MG63 (cell line): ENCODE results near the gene RUSC1. TPM values are rescaled to one million over a fixed set of nuclear protein-coding genes. Genes with fewer than 3 reads are reported as not detected.

Experiments
- DNase-seq: peaks from one replicate; pipeline ENCODE4 v3.0.0-alpha.2; 2020
- H3K27me3 ChIP-seq: fragments of 250-450 bp; sonication (Bioruptor Pico); 2 replicates; pipeline ENCODE4 v1.5.1; 2020; ENCODE audit warnings: mild to moderate bottlenecking, moderate library complexity
- H3K36me3 ChIP-seq: fragments of 250-450 bp; sonication (Bioruptor Pico); 2 replicates; pipeline ENCODE4 v1.5.1; 2020; ENCODE audit warnings: mild to moderate bottlenecking, moderate library complexity
- H3K4me3 ChIP-seq: fragments of 250-450 bp; sonication (Bioruptor Pico); 2 replicates; pipeline ENCODE4 v1.5.1; 2020; ENCODE audit warnings: mild to moderate bottlenecking, moderate library complexity
- H3K9me3 ChIP-seq: fragments of 250-450 bp; sonication (Bioruptor Pico); 2 replicates; pipeline ENCODE4 v1.5.1; 2020; ENCODE audit warnings: mild to moderate bottlenecking, moderate library complexity
- total RNA-seq: library from RNA; depleted of rRNA; stranded (reverse); fragments of >200 nt; shearing (Covaris generic); gene quantifications from 2 replicates; pipeline ENCODE4 v1.2.3, GENCODE V29; 2014; ENCODE audit warnings: low replicate concordance

Gene RUSC1
- total RNA-seq, 1 experiment from 2014 or later: 27.0 TPM

GRCh38 chr1:155293086-155293749 lies 27.5 kb upstream of the RUSC1 start:
- H3K36me3 ChIP-seq: no peaks in the 10 kb centered on the region
- no peak for DNase-seq
- no peaks in the 10 kb centered on the region; the same call in 1 of the 2 replicates for H3K27me3 ChIP-seq
- no peak overlapping the region for H3K4me3 ChIP-seq
- H3K9me3 ChIP-seq: no peaks in the 10 kb centered on the region

GRCh38 chr1:155294520-155295182 lies 26.0 kb upstream of the RUSC1 start:
- DNase-seq: no peak
- no peaks in the 10 kb centered on the region for H3K36me3 ChIP-seq
- H3K9me3 ChIP-seq: no peaks in the 10 kb centered on the region
- no peaks in the 10 kb centered on the region; the same call in 1 of the 2 replicates for H3K27me3 ChIP-seq
- H3K4me3 ChIP-seq: no peak overlapping the region

- no peaks in the 10 kb centered on the region for H3K9me3 ChIP-seq
- no peak overlapping the region for H3K4me3 ChIP-seq
- H3K27me3 ChIP-seq: no peaks in the 10 kb centered on the region; the same call in 1 of the 2 replicates
- no peak for DNase-seq
- no peaks in the 10 kb centered on the region for H3K36me3 ChIP-seq
These were observed 25.3 kb upstream of the RUSC1 start for GRCh38 chr1:155295183-155295941.

- DNase-seq: no peak
- no peaks in the 10 kb centered on the region; the same call in 1 of the 2 replicates for H3K27me3 ChIP-seq
- H3K36me3 ChIP-seq: no peaks in the 10 kb centered on the region
- H3K9me3 ChIP-seq: no peaks in the 10 kb centered on the region
- H3K4me3 ChIP-seq: no peak overlapping the region
These were observed 24.8 kb upstream of the RUSC1 start for GRCh38 chr1:155295942-155296267.

GRCh38 chr1:155296661-155297060 lies 24.0 kb upstream of the RUSC1 start:
- Histone ChIP-seq H3K4me3 (no peak overlapping the region), H3K36me3 (no peaks in the 10 kb centered on the region), H3K9me3 (no peaks in the 10 kb centered on the region), H3K27me3 (no peaks in the 10 kb centered on the region; the same call in 1 of the 2 replicates)
- DNase-seq: no peak

DNA sequence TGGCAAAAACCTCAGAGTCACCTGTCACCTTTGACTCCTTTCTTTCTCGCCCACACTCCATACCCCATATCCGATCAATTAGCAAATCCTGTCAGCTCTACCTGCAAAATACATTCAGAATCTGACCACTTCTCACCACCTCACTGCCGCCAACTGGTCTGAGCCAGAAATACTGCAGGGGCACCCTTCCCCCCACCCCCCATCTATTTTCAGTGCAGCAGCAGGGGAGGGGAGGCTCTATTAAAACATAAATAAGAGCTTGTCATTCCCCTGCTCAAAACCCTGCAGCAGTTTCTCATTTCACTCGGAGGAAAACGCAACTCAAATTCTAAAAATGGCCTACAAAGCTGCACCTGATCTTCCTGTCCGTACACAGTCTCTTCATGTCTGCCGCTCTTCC lies 23.3 kb upstream of the RUSC1 start:
- Histone ChIP-seq H3K36me3 (no peaks in the 10 kb centered on the region), H3K9me3 (no peaks in the 10 kb centered on the region), H3K27me3 (no peaks in the 10 kb centered on the region; the same call in 1 of the 2 replicates), H3K4me3 (no peak overlapping the region)
- DNase-seq: no peak

DNA sequence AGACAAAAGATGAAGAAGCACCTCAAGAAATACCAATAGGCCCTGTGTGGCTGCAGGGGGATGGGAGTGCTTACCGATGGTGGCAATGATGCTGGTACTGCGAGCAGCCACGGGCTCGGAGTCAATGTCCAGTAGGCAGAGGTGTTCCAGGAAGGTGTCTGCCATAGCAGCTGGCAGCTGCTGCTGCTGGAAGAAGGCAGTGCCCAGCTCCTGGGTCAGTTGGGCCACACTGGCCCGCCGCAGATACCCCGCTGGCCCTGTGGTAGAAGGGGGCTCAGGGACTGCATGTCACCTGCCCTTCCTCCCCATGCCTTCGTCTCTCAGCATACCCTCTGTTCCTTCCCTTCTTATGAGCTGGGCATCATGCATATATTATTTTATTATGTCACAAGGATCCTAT lies 20.7 kb upstream of the RUSC1 start:
- no peaks in the 10 kb centered on the region; the same call in 1 of the 2 replicates for H3K27me3 ChIP-seq
- no peaks in the 10 kb centered on the region for H3K36me3 ChIP-seq
- H3K4me3 ChIP-seq: no peak overlapping the region
- DNase-seq: no peak
- no peaks in the 10 kb centered on the region for H3K9me3 ChIP-seq

DNA sequence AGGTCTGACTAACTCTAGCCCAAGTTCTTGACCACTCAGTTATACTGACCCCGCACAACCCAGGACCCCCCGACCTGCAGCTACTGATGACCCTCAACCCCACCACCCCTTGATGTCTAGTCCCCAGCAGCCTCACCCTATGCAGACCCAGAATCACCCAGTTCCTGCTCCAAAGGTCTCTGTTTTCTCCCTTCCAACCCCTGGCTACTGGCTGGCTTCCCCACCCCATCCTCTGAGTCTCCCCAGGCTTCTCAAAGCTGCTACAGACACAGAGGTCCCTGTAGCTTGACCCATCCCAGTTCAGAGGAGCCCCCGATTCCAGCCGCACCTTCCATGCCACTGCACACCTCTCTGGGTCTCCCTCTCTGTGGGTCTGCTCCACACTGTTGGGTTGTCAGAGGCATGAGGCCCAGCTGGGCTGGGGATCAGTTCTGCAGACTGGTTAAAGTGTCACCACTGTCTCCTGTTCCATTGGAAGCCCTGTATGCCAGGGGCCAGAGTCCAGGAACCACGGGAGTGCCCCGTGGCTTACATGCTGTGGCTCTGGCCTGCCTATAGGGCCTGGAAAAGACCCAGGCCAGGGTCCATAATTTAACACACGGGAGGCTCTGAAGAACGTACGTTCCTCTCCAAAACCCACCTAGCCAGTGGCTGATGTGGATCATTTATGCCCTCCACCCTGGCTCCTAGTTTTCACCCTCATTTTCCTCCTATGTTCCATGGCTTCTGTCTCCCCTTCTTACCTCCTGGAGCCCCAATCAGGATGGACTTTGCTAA lies 20.0 kb upstream of the RUSC1 start:
- Histone ChIP-seq H3K9me3 (no peaks in the 10 kb centered on the region), H3K36me3 (no peaks in the 10 kb centered on the region), H3K27me3 (no peaks in the 10 kb centered on the region; the same call in 1 of the 2 replicates), H3K4me3 (no peak overlapping the region)
- DNase-seq: no peak

DNA sequence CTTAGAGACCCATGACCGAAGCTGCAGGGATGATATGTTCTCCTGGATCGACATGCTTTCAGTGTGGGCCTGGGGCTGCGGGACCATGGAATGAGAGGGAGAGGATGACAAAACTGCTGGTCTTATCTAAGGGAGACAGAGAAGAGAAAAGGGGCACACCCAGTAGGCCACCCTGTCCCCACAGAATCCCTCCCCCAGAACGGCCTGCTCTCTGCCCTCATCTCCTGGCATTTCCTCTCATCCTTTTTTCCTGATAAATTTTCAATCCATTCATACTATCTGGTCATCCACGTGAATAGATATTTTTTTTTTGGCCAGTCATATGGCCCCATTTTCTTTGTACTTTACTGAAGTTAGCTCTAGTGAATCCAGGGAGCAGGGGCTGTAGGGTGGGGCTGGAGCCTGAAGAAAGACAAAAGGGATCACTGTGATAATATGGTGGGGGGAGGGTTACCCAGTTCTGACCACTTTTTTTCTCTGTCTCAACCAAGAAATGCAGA lies 19.3 kb upstream of the RUSC1 start, which contains the start of gene PKLR:
Gene PKLR (minus strand): TSS at position 97 of the 500 bp plus-strand sequence. CDS start 43 bp downstream, at position 54.
- DNase-seq: no peak

DNA sequence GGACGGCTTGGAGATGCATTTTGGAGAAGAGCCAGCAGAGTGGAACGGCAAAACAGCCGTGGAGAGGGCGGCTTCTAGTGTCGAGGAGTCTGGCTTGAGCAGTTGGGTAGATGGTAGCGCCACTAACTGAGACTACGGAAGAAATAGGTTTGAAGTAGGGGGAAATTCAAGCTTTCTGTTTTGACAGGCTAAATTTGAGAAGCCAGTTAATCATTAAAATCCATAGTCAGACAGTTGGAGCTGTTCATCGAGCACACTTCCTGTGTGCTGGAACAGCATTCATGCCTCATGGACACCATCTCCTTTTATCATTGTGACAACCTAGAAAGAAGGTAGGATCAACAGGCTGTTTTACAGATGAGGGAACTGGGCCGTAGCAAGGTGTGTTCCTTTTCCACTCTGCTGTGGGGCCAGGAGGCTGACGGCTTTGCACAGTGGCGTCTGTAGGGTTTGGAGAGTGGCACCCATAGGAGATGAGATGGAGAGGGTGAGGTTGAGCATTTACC lies 16.1 kb upstream of the RUSC1 start:
- no peaks in the 10 kb centered on the region for H3K9me3 ChIP-seq
- H3K27me3 ChIP-seq: no peaks in the 10 kb centered on the region
- no peak for DNase-seq
- H3K36me3 ChIP-seq: no peaks in the 10 kb centered on the region; the same call in 1 of the 2 replicates
- no peak overlapping the region for H3K4me3 ChIP-seq

More for the DNA sequence above, 19.3 kb upstream of the RUSC1 start, which contains the start of gene PKLR:
- Histone ChIP-seq H3K36me3 (no peaks in the 10 kb centered on the region), H3K4me3 (no peak within 1 kb of the TSS), H3K27me3 (no peaks in the 10 kb centered on the region; the same call in 1 of the 2 replicates), H3K9me3 (no peaks in the 10 kb centered on the region)

- Histone ChIP-seq H3K9me3 (no peaks in the 10 kb centered on the region), H3K4me3 (no peak overlapping the region)
- peak; percentile 47 for DNase-seq
These were observed 14.8 kb upstream of the RUSC1 start for GRCh38 chr1:155305881-155306391.

DNA sequence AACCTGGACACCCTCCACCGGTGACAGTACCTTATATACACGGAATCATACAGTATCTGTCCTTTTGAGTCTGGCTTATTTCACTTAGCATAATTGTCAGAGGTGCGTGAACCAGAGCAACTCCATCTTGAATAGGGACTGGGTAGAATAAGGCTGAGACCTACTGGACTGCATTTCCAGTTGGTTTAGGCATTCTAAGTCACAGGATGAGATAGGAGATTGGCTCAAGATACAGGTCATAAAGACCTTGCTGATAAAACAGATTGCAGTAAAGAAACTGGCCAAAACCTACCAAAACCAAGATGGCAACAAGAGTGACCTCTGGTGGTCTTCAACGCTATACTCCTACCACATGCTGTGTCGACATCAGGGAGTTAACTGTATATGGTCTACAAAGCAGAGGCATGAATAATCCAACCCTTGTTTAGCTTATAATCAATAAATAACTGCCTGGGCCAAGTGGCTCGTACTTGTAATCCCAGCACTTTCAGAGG lies 13.4 kb upstream of the RUSC1 start:
- H3K36me3 ChIP-seq: peaks cover 20% of the 10 kb centered on the region
- H3K27me3 ChIP-seq: no peaks in the 10 kb centered on the region
- no peaks in the 10 kb centered on the region for H3K9me3 ChIP-seq
- DNase-seq: no peak
- no peak overlapping the region for H3K4me3 ChIP-seq

More at GRCh38 chr1:155305881-155306391, 14.8 kb upstream of the RUSC1 start:
- Histone ChIP-seq H3K27me3 (no peaks in the 10 kb centered on the region), H3K36me3 (peaks cover 8% of the 10 kb centered on the region)

DNA sequence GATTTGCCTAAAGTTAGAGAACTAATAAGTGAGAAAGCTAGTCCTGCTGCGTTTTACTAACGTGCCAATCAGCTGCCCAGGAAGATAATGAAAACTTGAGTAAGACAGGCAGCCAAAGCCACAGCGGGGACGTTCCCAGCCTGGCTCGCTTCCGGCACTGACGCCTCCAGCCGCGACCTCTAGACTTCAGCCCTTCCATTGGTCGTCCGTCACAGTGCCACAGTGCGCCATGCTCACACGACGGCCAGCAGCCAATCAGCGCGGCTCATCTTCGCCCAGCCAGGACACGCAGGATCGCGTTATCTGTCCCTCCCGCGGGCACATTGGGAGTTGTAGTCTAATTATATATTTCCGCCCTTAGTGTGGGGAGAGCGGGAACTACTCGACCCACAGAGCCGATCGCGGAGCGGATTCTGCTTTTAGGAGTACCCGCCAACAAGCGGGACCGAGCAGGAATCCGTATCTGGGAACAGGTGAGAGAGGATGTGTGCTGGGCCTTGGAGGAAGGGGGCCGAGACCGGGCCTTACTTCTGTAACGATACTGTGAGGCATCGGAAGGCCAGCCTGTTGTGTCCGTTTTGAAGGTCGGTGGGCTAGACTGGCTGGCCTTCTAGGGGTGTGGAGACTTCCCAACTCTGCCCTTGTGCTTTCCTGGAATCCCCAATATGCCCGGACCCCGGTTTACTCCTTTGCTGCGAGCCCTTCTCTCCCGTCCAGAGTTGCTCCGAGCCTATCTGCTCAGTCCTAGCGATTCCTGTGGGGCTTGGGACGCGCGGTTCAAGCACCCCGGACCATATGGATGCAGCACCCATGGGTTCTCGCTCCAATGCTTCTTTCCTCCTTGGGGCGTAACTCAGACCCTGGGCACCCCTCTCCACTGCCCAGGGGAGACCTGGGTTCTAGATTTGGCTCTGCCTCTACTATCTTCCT lies 11.9 kb upstream of the RUSC1 start, which contains the start of gene FDPS:
Gene FDPS (plus strand): TSS at position 374 of the 930 bp plus-strand sequence. CDS start 924 bp downstream, outside the sequence.
- H3K27me3 ChIP-seq: no peaks in the 10 kb centered on the region
- no peaks in the 10 kb centered on the region for H3K9me3 ChIP-seq
- peak; percentile 100 for DNase-seq
- H3K4me3 ChIP-seq: peak within 1 kb of the TSS; percentile 81
- H3K36me3 ChIP-seq: peaks cover 30% of the 10 kb centered on the region

DNA sequence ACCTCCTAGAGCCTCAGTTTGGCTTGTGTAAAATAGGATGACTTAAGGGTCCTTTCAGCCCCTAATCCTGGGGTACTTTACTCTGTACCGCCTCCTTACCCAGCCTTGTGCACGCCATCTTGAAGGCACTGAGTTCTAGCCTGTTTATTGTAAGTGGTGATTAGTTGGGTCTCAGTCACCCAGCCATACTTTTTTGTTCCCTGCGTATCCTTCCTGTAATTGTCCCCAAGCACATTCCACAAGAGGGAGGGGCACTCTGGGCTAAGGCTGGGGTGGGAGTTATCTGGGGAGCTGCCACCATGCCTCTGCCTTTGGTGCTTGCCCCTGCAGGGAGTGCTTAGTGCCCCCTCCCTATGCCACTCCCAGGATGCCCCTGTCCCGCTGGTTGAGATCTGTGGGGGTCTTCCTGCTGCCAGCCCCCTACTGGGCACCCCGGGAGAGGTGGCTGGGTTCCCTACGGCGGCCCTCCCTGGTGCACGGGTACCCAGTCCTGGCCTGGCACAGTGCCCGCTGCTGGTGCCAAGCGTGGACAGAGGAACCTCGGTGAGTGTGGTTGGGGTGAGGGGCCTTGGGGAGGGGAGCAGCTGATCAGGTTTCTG lies 11.2 kb upstream of the RUSC1 start:
- no peaks in the 10 kb centered on the region for H3K27me3 ChIP-seq
- no peaks in the 10 kb centered on the region for H3K9me3 ChIP-seq
- peak; percentile 30 for DNase-seq
- peaks cover 34% of the 10 kb centered on the region for H3K36me3 ChIP-seq
- H3K4me3 ChIP-seq: peak overlapping the region; percentile 81
